Daoy (cell line): ENCODE data around the gene RNF126. TPM values are rescaled to one million over a fixed set of nuclear protein-coding genes. Genes with fewer than 3 reads are reported as not detected.
"Not testable (repeated sequence)": the region's sequence is repeated elsewhere in the genome, so short reads cannot be mapped to it uniquely, and the experiment has no call there.

ENCODE experiments used
- DNase-seq: peaks from one replicate; pipeline ENCODE4 v3.0.0-alpha.2; 2015; ENCODE audit warnings: low read depth
- total RNA-seq: library from RNA; depleted of rRNA; stranded (reverse); fragments of >200 nt; shearing (Covaris generic); gene quantifications from 2 replicates; pipeline ENCODE4 v1.2.3, GENCODE V29; 2014; rRNA removed

The RNF126 gene
- total RNA-seq, result 58.2 and 62.7 TPM in 2 replicates

GRCh38 chr19:662962-663681, at the start of gene RNF126:
TSS of gene RNF126 (minus strand) at chr19:663214. CDS start at chr19:663121, 93 bp downstream.
- DNase-seq, result peak; percentile 95

GRCh38 chr19:711254-711653, 48.2 kb upstream of the RNF126 start:
- DNase-seq, result no peak

- no peak for DNase-seq
These were observed 47.8 kb upstream of the RNF126 start for GRCh38 chr19:710767-711166.

- no peak for DNase-seq
These were observed 47.1 kb upstream of the RNF126 start for GRCh38 chr19:709965-710571.

DNA sequence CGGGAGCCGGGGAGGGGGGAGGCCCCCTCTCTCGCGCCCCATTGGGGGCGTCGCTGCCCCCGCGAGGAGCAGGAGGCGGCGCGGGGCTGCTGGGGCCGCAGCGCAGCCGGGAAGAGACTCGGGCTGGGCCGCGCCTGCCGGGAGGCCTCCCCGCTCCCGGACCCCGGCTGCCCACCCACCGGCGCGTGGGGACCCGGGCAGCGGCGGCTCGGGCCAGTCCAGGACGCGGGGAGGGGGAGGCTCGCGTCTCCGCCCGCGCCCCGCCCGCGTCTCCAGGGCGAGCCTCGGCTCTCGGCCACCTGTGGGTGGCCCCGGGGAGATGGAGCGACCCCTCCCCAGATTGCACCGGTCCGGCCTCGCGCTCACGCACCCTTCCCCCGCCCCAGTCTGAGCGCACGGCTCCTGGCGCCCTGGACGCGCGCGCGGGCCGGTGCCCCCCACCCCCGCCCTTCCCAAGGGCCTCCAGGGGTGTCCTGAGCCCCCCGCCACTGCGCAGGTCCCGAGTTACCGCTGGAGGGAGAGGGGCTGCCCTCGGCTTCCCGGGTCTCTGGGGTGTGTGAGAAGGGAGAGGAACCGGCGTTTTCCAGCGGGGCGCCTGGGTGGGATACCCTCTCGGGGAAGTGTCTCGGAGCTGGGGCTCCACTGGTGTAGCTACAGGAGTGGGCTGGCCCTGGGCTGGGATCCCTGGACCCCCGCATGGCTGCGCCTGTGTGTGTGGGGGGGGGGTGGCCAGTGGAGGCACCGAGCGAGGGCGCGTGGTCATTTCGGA, 46.4 kb upstream of the RNF126 start:
- DNase-seq, result no peak

- no peak for DNase-seq
These were observed 45.4 kb upstream of the RNF126 start, which contains the start of gene PALM for GRCh38 chr19:708154-709143. TSS of gene PALM (plus strand) at chr19:708935. CDS start at chr19:709147, 212 bp downstream.

- no peak for DNase-seq
These were observed 41.4 kb upstream of the RNF126 start for GRCh38 chr19:704447-704741.

DNA sequence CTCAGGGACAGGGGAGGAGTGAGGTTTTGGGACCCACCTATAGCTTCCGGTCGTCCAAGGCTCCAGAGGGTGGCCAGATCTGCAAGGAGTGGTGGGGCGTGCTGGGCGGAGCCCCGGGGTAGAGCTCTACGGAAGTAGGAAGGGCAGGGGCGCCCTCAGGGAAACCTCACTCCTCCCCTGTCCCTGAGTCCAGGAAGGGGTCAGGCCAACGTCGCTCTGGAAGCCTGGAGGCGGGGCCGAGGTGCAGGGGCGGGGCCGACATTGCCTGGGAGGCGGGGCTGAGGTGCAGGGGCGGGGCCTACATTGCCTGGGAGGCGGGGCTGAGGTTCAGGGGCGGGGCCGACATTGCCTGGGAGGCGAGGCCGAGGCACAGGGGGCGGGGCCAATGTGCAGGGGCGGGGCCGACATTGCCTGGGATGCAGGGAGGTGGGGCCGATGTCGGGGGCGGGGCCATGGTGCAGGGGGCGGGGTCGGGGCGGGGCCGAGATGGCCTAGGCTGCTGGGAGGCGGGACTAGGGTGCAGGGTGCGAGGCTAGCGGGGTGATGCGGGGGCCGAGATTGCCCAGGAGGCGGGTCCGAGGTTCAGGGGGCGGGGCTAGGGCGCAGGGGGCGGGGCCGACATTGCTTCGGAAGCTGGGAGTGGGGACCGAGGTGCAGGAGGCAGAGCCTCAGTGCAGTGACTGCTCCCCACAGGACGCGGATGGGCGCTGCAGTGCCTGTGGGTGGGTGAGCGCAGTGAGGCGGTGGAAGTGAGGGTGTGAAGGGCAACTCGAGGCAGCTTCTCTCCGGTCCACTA, 40.8 kb upstream of the RNF126 start:
- peak; percentile 72 for DNase-seq

DNA sequence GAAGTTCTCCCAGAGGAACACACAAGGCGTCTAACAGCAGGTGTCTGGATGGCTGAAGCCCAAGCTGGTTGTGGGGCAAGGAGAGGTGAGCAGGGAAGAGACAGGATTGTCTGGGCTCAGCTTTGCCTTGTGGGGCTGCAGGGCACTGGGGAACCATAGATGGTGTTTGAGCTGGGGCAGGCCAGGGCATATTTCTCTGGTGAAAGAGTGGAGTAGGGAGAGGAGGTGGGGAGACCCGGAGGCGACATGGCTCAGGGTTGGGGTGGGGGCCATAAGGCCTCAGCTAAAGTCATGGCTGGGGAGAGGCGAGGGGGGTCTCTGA, 40.3 kb upstream of the RNF126 start:
- DNase-seq, result no peak

GRCh38 chr19:702847-703246, 39.8 kb upstream of the RNF126 start:
- DNase-seq, result not testable (repeated sequence)

DNA sequence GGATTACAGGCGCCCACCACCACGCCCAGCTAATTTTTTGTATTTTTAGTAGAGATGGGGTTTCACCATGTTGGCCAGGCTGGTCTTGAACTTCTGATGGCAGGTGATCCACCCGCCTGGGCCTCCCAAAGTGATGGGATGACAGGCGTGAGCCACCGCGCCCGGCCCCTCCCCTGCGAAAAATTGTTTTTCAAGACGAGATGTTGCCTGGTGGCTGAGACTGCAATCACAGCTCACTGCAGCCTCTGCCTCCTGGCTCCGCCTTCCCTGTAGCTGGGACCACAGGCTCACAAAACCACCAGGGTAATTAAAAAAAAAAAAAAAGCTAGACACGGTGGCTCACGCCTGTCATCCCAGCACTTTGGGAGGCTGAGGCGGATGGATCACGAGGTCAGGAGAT, 36.9 kb upstream of the RNF126 start:
- not testable (repeated sequence) for DNase-seq

DNA sequence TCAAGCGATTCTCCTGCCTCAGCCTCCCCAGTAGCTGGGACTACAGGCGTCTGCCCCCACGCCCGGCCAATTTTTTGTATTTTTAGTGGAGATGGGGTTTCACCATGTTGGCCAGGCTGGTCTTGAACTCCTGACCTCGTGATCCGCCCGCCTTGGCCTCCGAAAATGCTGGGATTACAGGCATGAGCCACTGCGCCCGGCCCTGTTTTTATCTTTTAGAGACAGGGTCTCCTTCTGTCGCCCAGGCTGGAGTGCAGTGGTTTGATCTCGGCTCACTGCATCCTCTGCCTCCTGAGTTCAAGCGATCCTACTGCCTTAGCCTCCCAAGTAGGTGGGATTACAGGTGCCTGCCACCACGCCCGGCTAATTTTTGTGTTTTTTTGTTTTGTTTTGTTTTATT, 35.5 kb upstream of the RNF126 start:
- DNase-seq, result not testable (repeated sequence)

DNA sequence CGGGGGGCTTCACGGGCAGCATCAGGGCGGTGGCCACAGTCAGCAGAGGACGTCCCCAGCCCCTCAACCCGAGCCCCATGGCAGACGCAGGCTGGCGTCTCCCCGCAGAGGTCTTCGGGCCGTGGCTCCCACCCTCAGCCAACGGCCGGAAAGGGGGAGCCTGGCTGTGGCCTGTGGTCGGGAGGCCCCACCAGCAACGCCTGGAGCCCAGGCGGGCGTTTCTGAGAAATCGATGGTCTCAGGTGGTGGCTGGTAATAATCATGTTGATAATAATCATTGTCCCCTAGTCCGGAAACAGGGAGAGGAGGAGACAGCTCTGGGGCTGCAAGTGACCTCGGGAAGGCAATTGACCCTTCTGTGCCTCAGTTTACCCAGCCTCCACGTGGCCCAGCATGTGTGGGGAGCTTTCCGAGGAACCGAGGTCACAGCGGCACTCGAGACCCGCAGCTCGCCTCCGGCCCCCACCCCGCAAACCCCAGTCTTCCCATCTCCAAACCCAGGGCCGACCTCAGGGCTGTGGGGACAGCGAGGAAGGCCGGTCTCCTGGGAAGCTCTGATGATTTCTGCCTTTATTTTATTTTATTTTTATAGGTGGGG, 32.4 kb upstream of the RNF126 start, which contains the start of gene PRSS57:
Gene PRSS57, minus strand, starts transcription at position 101 of the 598 bp plus-strand sequence. Its CDS starts 22 bp downstream, at position 79.
- no peak for DNase-seq

DNA sequence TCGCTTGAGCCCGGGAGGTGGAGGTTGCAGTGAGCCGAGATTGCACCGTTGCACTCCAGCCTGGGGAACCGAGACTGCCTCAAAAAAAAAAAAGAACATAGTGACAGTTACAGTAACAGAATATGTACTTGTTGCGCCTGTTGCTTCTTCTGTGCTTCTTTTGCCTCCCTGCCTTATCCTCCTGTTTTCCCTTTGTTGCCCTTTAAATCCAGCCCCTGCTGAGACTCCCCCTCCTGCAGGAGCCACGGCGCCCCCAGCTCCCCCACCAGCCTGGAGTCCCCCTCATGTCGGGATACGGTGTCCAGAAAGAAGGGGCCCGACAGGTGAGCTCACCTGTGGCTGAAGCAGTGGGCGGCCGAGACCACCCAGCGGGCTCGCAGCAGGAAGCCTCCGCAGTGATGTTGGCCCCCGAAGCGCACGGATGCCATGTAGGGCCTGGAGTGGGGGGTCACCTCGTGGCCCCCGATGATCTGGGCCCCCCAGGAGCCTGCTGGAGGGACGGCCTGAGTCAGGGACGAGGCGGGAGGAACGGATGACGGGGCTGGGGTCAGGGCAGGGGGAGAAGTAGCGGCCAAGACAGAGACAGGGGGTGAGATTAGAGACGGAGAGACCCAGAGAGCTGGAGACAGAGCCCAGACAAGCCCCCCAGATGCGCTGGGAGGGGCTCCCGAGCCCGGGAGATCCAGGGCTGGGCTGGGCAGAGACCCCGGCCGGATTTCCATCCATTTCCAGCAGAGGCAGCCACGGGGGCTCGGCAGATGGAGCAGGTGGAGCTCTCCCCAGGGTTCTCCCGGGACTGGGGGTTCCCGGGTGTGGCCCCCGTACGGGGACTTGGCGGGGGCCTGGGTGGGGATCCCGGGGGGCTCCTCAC, 31.7 kb upstream of the RNF126 start:
- DNase-seq, result no peak

GRCh38 chr19:690203-690602, 27.2 kb upstream of the RNF126 start:
- DNase-seq, result no peak

DNA sequence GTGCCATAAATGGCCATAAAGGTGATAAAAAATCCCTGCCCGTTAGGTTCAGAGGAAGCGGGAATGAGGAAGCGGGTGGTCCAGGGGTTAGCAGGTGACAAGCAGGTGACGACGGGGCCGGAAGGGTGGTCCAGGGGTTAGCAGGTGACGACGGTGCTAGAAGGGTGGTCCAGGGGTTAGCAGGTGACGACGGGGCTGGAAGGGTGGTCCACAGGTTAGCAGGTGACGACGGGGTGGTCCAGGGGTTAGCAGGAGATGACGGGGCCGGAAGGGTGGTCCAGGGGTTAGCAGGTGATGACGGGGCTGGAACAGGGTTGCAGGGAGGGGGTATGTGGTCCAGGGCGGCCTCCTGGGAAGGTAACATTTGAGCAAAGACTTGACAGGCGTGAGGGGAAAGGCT, 26.0 kb upstream of the RNF126 start:
- DNase-seq, result no peak

DNA sequence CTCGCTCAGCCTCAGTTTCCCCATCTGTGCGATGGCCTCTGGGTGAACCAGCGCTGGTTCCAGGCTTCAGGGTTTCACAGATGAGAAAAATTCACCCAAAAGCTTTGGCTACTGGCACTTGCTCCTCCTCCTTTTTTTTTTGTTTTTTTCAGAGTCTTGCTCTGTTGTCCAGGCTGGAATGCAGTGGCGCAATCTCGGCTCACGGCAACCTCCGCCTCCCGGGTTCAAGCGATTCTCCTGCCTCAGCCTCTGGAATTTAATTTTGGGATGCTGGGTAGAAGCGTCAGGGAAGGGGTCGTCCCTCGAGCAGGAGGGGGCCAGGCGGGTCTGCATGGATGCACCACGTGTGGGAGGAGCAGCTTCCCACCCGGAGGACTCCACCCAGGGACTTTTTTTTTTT, 25.2 kb upstream of the RNF126 start:
- DNase-seq, result no peak

GRCh38 chr19:687569-688166, 24.7 kb upstream of the RNF126 start:
- DNase-seq, result no peak
